CD14-positive monocyte (primary cell): ENCODE measurements around the gene INPP5A. TPM values are rescaled to one million over a fixed set of nuclear protein-coding genes. Genes with fewer than 3 reads are reported as not detected.
A peak's percentile ranks its signal among the peaks of the same experiment; 100 is the strongest.

Source experiments
- DNase-seq, 3 donors: peaks; one replicate each; pipeline ENCODE4 v3.0.0-alpha.2; 2011 to 2022
- H2AFZ ChIP-seq: 2 replicates; pipeline ENCODE4 v1.6.0; 2012; ENCODE audit warnings: mild to moderate bottlenecking, low read depth, low read length, inconsistent platforms; ENCODE audit not compliant: insufficient read depth, poor library complexity, severe bottlenecking
- H3K27ac ChIP-seq, 2 donors: 1 replicate in 1 of 2; 2 replicates in 1 of 2; pipeline ENCODE4 v1.5.1; 2012 to 2013; ENCODE audit warnings: low read length in 2 of 2, control low read depth in 1 of 2, inconsistent platforms in 1 of 2, low read depth in 1 of 2, mild to moderate bottlenecking in 1 of 2
- H3K27me3 ChIP-seq, 2 donors: one replicate each; pipeline versions ENCODE4 v1.6.0 to v1.6.1; 2011 to 2013; ENCODE audit warnings: low read length in 2 of 2; ENCODE audit not compliant: control insufficient read depth in 2 of 2, insufficient read depth in 2 of 2
- H3K36me3 ChIP-seq, 2 donors: replicated peaks in 1 of 2; 1 replicate in 1 of 2; 2 replicates in 1 of 2; pipeline versions ENCODE4 v1.5.1 to v1.6.1; 2012 to 2013; ENCODE audit warnings: low read length in 2 of 2, control low read depth in 1 of 2, inconsistent platforms in 1 of 2, mild to moderate bottlenecking in 1 of 2; ENCODE audit not compliant: insufficient read depth in 2 of 2, control insufficient read depth in 1 of 2
- H3K4me1 ChIP-seq, 2 donors: 1 replicate in 1 of 2; 2 replicates in 1 of 2; pipeline versions ENCODE4 v1.5.1 to v1.6.1; 2012 to 2013; ENCODE audit warnings: low read length in 2 of 2, control low read depth in 1 of 2, inconsistent platforms in 1 of 2, mild to moderate bottlenecking in 1 of 2, moderate library complexity in 1 of 2; ENCODE audit not compliant: insufficient read depth in 2 of 2, control insufficient read depth in 1 of 2
- H3K4me2 ChIP-seq: replicated peaks from 2 replicates; pipeline ENCODE3; 2012; ENCODE audit warnings: low read length, moderate library complexity, mild to moderate bottlenecking; ENCODE audit not compliant: poor library complexity, severe bottlenecking; ENCODE audit errors: extremely low read depth
- H3K4me3 ChIP-seq, 3 experiments: fragments of 200-600 bp in 1 of 3; sonication (generic) in 1 of 3; replicated peaks in 1 of 3; 1 replicate in 2 of 3; 2 replicates in 1 of 3; pipeline ENCODE4 v1.5.1; 2011 to 2013; ENCODE audit warnings: low read length in 3 of 3, mild to moderate bottlenecking in 3 of 3, control low read depth in 2 of 3, low read depth in 2 of 3, inconsistent platforms in 1 of 3, moderate library complexity in 1 of 3
- H3K79me2 ChIP-seq: 2 replicates; pipeline ENCODE4 v1.6.0; 2012; ENCODE audit warnings: mild to moderate bottlenecking, control low read depth, inconsistent platforms, low read length, moderate library complexity; ENCODE audit not compliant: insufficient read depth
- H3K9ac ChIP-seq: 2 replicates; pipeline ENCODE4 v1.6.0; 2017; ENCODE audit warnings: low read length, mild to moderate bottlenecking; ENCODE audit not compliant: insufficient read depth, poor library complexity, severe bottlenecking
- H3K9me3 ChIP-seq, 2 donors: replicated peaks in 1 of 2; 1 replicate in 1 of 2; 2 replicates in 1 of 2; pipeline versions ENCODE4 v1.5.1 to v1.6.1; 2012 to 2013; ENCODE audit warnings: low read length in 2 of 2, control low read depth in 1 of 2; ENCODE audit not compliant: control insufficient read depth in 1 of 2, insufficient read depth in 1 of 2
- H4K20me1 ChIP-seq: 2 replicates; pipeline ENCODE4 v1.6.0; 2012; ENCODE audit warnings: mild to moderate bottlenecking, low read length, control low read depth, moderate library complexity; ENCODE audit not compliant: insufficient read depth
- H3K27ac Mint-ChIP-seq, 7 donors: one replicate each; pipeline ENCODE4 v1.8.0; 2020; ENCODE audit warnings: mild to moderate bottlenecking in 7 of 7, mixed read lengths in 7 of 7, moderate library complexity in 6 of 7, inconsistent platforms in 2 of 7
- H3K27me3 Mint-ChIP-seq, 3 donors: one replicate each; pipeline ENCODE4 v1.8.0; 2021 to 2022; ENCODE audit warnings: low read depth in 3 of 3, mild to moderate bottlenecking in 3 of 3, mixed read lengths in 3 of 3, moderate library complexity in 3 of 3, inconsistent platforms in 1 of 3
- H3K36me3 Mint-ChIP-seq, 2 donors: one replicate each; pipeline ENCODE4 v1.8.0; 2020; ENCODE audit warnings: mixed read lengths in 2 of 2, inconsistent platforms in 1 of 2, mild to moderate bottlenecking in 1 of 2
- H3K4me1 Mint-ChIP-seq: one replicate; pipeline ENCODE4 v1.8.0; 2020; ENCODE audit warnings: mild to moderate bottlenecking, mixed read lengths
- H3K4me3 Mint-ChIP-seq, 2 donors: one replicate each; pipeline ENCODE4 v1.8.0; 2020; ENCODE audit warnings: mild to moderate bottlenecking in 2 of 2, mixed read lengths in 2 of 2, moderate library complexity in 1 of 2
- H3K9me3 Mint-ChIP-seq, 7 donors: one replicate each; pipeline ENCODE4 v1.8.0; 2020 to 2022; ENCODE audit warnings: mixed read lengths in 7 of 7, mild to moderate bottlenecking in 6 of 7, moderate library complexity in 6 of 7, inconsistent platforms in 2 of 7
- WGBS: methylation state at CpG from one replicate; pipeline ENCODE4 v1.1.5; 2013; ENCODE audit warnings: missing lambda C conversion rate; ENCODE audit not compliant: insufficient coverage; 5-methylcytosine and 5-hydroxymethylcytosine counted together
- intact Hi-C, 2 donors: fragments of 100-400 bp; cut with micrococcal nuclease; formaldehyde crosslinking; loops; one replicate each; pipeline versions ENCODE4 v1.15.0 to v1.15.1; 2023
- polyA plus RNA-seq, 3 donors: library from polyadenylated mRNA; depleted of rRNA in 1 of 3; unstranded in 2 of 3; stranded (reverse) in 1 of 3; fragments of 300-500 nt in 2 of 3; fragments of >200 nt in 1 of 3; fragmentation: Illumina TruSeq in 2 of 3; gene quantifications; 1 replicate in 2 of 3; 2 replicates in 1 of 3; pipeline ENCODE4 v1.2.3, GENCODE V29; 2012 to 2021
- TF ChIP-seq, protein P1 (sequence below): fragments of 200-600 bp; IDR thresholded peaks from one replicate; pipeline ENCODE4 v1.8.0; 2022; ENCODE audit warnings: antibody characterized with exemption, mild to moderate bottlenecking

INPP5A gene
- polyA plus RNA-seq, 3 donors = 0.87 to 17.2 (median 2.9) TPM

- H3K27me3 Mint-ChIP-seq = peaks cover 0 to 1% (median 0%) of the 10 kb centered on the region in 3 donors
- TF ChIP-seq, protein P1, sequence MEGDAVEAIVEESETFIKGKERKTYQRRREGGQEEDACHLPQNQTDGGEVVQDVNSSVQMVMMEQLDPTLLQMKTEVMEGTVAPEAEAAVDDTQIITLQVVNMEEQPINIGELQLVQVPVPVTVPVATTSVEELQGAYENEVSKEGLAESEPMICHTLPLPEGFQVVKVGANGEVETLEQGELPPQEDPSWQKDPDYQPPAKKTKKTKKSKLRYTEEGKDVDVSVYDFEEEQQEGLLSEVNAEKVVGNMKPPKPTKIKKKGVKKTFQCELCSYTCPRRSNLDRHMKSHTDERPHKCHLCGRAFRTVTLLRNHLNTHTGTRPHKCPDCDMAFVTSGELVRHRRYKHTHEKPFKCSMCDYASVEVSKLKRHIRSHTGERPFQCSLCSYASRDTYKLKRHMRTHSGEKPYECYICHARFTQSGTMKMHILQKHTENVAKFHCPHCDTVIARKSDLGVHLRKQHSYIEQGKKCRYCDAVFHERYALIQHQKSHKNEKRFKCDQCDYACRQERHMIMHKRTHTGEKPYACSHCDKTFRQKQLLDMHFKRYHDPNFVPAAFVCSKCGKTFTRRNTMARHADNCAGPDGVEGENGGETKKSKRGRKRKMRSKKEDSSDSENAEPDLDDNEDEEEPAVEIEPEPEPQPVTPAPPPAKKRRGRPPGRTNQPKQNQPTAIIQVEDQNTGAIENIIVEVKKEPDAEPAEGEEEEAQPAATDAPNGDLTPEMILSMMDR = no peak
- H3K27ac Mint-ChIP-seq = peak overlapping the region in 1 of 7 donors; percentile 4
- Histone ChIP-seq H3K4me2 (no peak overlapping the region), H3K9ac (no peak overlapping the region), H2AFZ (no peak overlapping the region), H3K4me1 (no peaks in the 10 kb centered on the region), H3K36me3 (peaks cover 63 to 80% of the 10 kb centered on the region in 2 donors), H4K20me1 (no peaks in the 10 kb centered on the region), H3K9me3 (peaks cover 9 to 12% of the 10 kb centered on the region in 2 donors), H3K79me2 (no peaks in the 10 kb centered on the region), H3K27me3 (no peaks in the 10 kb centered on the region), H3K4me3 (no peak overlapping the region), H3K27ac (no peak overlapping the region)
- no peak for DNase-seq
- WGBS = 97% methylated on average over 15 of the region's 15 CpGs
- H3K4me3 Mint-ChIP-seq = no peak overlapping the region
- intact Hi-C loops = no loop called here
- H3K4me1 Mint-ChIP-seq = no peaks in the 10 kb centered on the region
- H3K9me3 Mint-ChIP-seq = peaks cover 5 to 33% (median 12%) of the 10 kb centered on the region in 7 donors
- peaks cover 63 to 89% of the 10 kb centered on the region in 2 donors for H3K36me3 Mint-ChIP-seq
Observed at GRCh38 chr10:132755166-132755711, 217.7 kb downstream of the INPP5A start.

DNA sequence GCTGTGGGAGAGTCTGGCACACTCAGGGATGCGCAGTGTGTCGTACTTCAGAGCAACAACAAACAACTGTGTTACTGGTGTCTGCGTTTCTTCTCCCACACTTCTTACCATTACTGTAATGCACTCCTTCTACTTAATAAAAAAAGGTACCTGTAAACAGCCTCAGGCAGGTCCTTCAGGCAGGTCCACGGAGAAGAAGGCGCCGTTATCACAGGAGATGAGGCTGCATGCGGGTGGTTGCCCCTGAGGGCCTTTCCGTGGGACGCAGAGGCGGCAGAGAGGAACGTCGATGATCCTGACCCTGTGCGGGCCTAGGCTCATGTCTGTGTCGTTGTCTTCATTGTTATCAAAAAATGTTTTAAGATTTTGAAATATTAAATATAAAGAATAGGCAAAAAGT lies 219.0 kb downstream of the INPP5A start:
- no peak overlapping the region for H3K9ac ChIP-seq
- H4K20me1 ChIP-seq = no peaks in the 10 kb centered on the region
- H3K27me3 Mint-ChIP-seq = peaks cover 0 to 1% (median 0%) of the 10 kb centered on the region in 3 donors
- no peak overlapping the region for H3K27ac Mint-ChIP-seq
- peaks cover 9 to 12% of the 10 kb centered on the region in 2 donors for H3K9me3 ChIP-seq
- H3K4me1 Mint-ChIP-seq = no peaks in the 10 kb centered on the region
- peaks cover 52 to 70% of the 10 kb centered on the region in 2 donors for H3K36me3 ChIP-seq
- no peaks in the 10 kb centered on the region for H3K79me2 ChIP-seq
- no peak overlapping the region for H3K4me3 Mint-ChIP-seq
- H3K4me1 ChIP-seq = no peaks in the 10 kb centered on the region
- WGBS = 100% methylated on average over 4 of the region's 14 CpGs
- peaks cover 5 to 27% (median 10%) of the 10 kb centered on the region in 7 donors for H3K9me3 Mint-ChIP-seq
- TF ChIP-seq, protein P1 = no peak
- intact Hi-C loops = no loop called here
- H2AFZ ChIP-seq = no peak overlapping the region
- no peak overlapping the region for H3K4me3 ChIP-seq
- DNase-seq = no peak
- H3K36me3 Mint-ChIP-seq = peaks cover 61 to 86% of the 10 kb centered on the region in 2 donors
- H3K4me2 ChIP-seq = no peak overlapping the region
- H3K27me3 ChIP-seq = no peaks in the 10 kb centered on the region
- no peak overlapping the region for H3K27ac ChIP-seq
